Body of pancreas (tissue), 4 donors: ENCODE results near the gene BICRAL. TPM values are rescaled to one million over a fixed set of nuclear protein-coding genes. Genes with fewer than 3 reads are reported as not detected.

Experiments used
- ATAC-seq: fragments of 150-250 bp; one replicate; pipeline ENCODE4 v1.9.1; 2016
- DNase-seq, 4 donors: peaks; one replicate each; pipeline ENCODE4 v3.0.0-alpha.2; 2019
- H3K27ac ChIP-seq, 4 donors: fragments of 200-600 bp; sonication (generic); 1 replicate in 3 of 4; 2 replicates in 1 of 4; pipeline versions ENCODE4 v1.5.1 to v1.6.1; 2016 to 2019; ENCODE audit warnings: mild to moderate bottlenecking in 1 of 4, mixed read lengths in 1 of 4, moderate library complexity in 1 of 4
- H3K27me3 ChIP-seq, 2 donors: fragments of 200-600 bp; sonication (generic); one replicate each; pipeline ENCODE4 v1.6.0; 2016; ENCODE audit warnings: mild to moderate bottlenecking in 1 of 2
- H3K36me3 ChIP-seq, 2 donors: fragments of 200-600 bp; sonication (generic); replicated peaks in 1 of 2; 2 replicates each; pipeline ENCODE4 v1.5.1; 2016; ENCODE audit warnings: low read depth in 2 of 2; ENCODE audit not compliant: insufficient read depth in 1 of 2
- H3K4me1 ChIP-seq: fragments of 200-600 bp; sonication (generic); one replicate; pipeline ENCODE4 v1.6.0; 2016
- H3K4me3 ChIP-seq, 2 donors: fragments of 200-600 bp; sonication (generic); 1 replicate in 1 of 2; 2 replicates in 1 of 2; pipeline ENCODE4 v1.5.1; 2016 to 2019
- H3K9me3 ChIP-seq, 3 donors: fragments of 200-600 bp; sonication (generic); 1 replicate in 2 of 3; 2 replicates in 1 of 3; pipeline ENCODE4 v1.5.1; 2016
- POLR2A ChIP-seq, 3 donors: fragments of 450-650 bp; IDR thresholded peaks; one replicate each; pipeline ENCODE4 v1.6.1; 2016; ENCODE audit warnings: antibody characterized with exemption in 3 of 3, mild to moderate bottlenecking in 2 of 3
- whole genome bisulfite sequencing, 2 donors: methylation state at CpG; one replicate each; pipeline ENCODE4 v1.1.5; 2017; 5-methylcytosine and 5-hydroxymethylcytosine counted together
- intact Hi-C: fragments of 100-400 bp; cut with DNase I; formaldehyde crosslinking; loops from one replicate; pipeline ENCODE4 v1.15.1; 2023
- total RNA-seq, 2 donors: library from RNA; depleted of rRNA; stranded (reverse); fragments of >200 nt; gene quantifications; one replicate each; pipeline ENCODE4 v1.1.0, GENCODE V29; 2016
- TF ChIP-seq, protein P1 (sequence below), 7 experiments: fragments of 450-650 bp in 4 of 7; fragments of 200-600 bp in 3 of 7; sonication (generic) in 3 of 7; IDR thresholded peaks; one replicate each; pipeline ENCODE4 v1.5.1; 2016 to 2019; ENCODE audit warnings: antibody characterized with exemption in 7 of 7

BICRAL gene
- total RNA-seq, 2 donors from 2014 or later: 6.9 to 8.6 TPM

DNA sequence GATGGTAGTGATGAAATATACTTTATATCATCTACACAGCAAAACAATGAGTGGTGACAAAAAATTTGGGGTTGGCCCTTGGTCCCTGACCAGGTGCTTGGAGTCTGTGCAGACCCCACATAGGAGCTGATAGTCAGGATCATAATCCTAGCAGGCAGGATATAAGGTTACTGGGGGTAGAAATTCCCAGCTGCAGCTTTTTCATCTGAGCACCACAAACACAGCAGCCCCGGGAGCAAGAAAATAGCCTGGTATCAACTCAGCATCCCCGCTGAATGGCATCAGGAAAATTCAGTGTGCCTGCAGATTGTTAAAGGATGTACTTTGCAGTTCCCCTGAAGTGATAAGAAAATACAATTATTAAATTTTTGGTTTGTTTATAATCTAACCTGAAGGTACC is 69.7 kb downstream of the BICRAL start:
- Histone ChIP-seq H3K36me3 (peaks cover 0 to 24% of the 10 kb centered on the region in 2 donors), H3K9me3 (no peaks in the 10 kb centered on the region), H3K4me1 (peaks cover 5% of the 10 kb centered on the region), H3K27me3 (no peaks in the 10 kb centered on the region), H3K4me3 (no peak overlapping the region), H3K27ac (no peak overlapping the region)
- DNase-seq (no peak), ATAC-seq (no peak)
- intact Hi-C loops: loop anchor here (10.0 kb wide), 1 partner anchor 177 kb away; no protein-coding TSS in a partner anchor
- 97 to 100% methylated on average over 2 of the region's 2 CpGs for WGBS, 2 donors
- TF ChIP-seq, protein P1, sequence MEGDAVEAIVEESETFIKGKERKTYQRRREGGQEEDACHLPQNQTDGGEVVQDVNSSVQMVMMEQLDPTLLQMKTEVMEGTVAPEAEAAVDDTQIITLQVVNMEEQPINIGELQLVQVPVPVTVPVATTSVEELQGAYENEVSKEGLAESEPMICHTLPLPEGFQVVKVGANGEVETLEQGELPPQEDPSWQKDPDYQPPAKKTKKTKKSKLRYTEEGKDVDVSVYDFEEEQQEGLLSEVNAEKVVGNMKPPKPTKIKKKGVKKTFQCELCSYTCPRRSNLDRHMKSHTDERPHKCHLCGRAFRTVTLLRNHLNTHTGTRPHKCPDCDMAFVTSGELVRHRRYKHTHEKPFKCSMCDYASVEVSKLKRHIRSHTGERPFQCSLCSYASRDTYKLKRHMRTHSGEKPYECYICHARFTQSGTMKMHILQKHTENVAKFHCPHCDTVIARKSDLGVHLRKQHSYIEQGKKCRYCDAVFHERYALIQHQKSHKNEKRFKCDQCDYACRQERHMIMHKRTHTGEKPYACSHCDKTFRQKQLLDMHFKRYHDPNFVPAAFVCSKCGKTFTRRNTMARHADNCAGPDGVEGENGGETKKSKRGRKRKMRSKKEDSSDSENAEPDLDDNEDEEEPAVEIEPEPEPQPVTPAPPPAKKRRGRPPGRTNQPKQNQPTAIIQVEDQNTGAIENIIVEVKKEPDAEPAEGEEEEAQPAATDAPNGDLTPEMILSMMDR (IDR thresholded peaks at IDR 0.05): no peak
- no peak for TF ChIP-seq POLR2A (IDR thresholded peaks at IDR 0.05)

DNA sequence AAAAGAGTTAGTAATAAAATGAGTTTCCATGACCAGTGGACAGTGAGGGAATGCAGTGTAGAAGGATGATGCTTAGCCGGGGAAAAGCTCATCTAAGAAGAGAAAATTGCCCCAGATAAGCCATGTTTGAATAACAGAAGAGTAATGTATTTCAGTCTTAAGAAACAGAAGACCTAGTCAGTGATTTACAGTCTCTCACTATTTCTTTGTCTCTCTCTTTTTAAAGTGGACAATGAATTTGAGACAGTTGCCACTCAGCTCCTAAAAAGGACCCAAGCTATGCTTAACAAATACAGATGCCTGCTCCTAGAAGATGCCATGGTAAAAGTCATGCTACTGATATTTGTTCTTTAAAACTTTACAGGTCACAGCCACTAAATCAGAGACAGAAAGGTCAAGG is 78.2 kb downstream of the BICRAL start:
- TF ChIP-seq, protein P1 (IDR thresholded peaks at IDR 0.05): no peak
- TF ChIP-seq POLR2A (IDR thresholded peaks at IDR 0.05): no peak
- Histone ChIP-seq H3K9me3 (no peaks in the 10 kb centered on the region), H3K4me3 (no peak overlapping the region), H3K36me3 (peaks cover 14 to 52% of the 10 kb centered on the region in 2 donors), H3K4me1 (no peaks in the 10 kb centered on the region), H3K27me3 (no peaks in the 10 kb centered on the region), H3K27ac (no peak overlapping the region)
- DNase-seq: no peak
- intact Hi-C loops: no loop called here
- WGBS, 2 donors: 90 to 97% methylated on average over 1 of the region's 1 CpG
- no peak for ATAC-seq

DNA sequence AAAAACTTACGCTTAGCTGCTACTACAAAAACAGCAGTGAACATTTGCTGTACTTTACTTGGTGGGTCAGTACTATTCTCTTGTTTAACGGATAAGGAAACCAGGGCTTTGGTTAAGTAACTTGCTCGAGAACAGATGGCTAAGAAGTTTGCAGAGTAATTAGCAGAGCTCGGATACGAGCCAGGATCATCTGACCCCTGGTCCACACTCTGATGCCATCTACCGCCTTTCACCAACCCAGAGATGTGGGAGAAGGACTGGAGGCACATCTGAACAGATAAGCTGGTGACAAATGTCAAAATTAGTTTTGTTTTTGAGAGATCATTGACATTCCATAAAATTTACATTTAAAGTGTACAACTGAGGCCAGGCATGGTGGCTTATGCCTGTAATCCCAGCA is 78.6 kb downstream of the BICRAL start:
- Histone ChIP-seq H3K4me3 (no peak overlapping the region), H3K9me3 (no peaks in the 10 kb centered on the region), H3K27ac (no peak overlapping the region), H3K27me3 (no peaks in the 10 kb centered on the region), H3K36me3 (peaks cover 15 to 51% of the 10 kb centered on the region in 2 donors), H3K4me1 (no peaks in the 10 kb centered on the region)
- WGBS, 2 donors: 92 to 97% methylated on average over 6 of the region's 6 CpGs
- no peak for ATAC-seq
- intact Hi-C loops: no loop called here
- DNase-seq: no peak
- no peak for TF ChIP-seq POLR2A (IDR thresholded peaks at IDR 0.05)
- TF ChIP-seq, protein P1 (IDR thresholded peaks at IDR 0.05): no peak

DNA sequence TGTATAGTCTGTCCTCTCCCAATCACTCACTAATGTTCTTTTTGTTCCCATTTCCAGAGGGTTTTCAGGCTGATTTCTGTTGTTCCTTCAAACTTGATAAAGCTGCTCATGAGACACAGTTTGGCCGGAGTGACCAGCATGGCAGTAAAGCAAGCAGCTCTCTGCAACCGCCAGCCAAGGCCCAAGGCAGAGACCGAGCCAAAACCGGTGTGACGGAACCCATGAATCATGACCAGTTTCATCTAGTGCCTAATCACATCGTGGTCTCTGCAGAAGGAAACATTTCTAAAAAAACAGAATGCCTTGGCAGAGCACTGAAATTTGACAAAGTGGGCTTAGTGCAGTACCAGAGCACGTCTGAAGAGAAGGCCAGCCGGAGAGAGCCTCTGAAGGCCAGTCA is 82.8 kb downstream of the BICRAL start:
- TF ChIP-seq, protein P1 (IDR thresholded peaks at IDR 0.05): no peak
- no peak for TF ChIP-seq POLR2A (IDR thresholded peaks at IDR 0.05)
- peaks cover 15 to 38% of the 10 kb centered on the region in 2 donors for H3K36me3 ChIP-seq
- WGBS, 2 donors: 77% methylated on average over 8 of the region's 8 CpGs
- no peak overlapping the region for H3K4me3 ChIP-seq
- H3K9me3 ChIP-seq: no peaks in the 10 kb centered on the region
- no peaks in the 10 kb centered on the region for H3K4me1 ChIP-seq
- no peak overlapping the region for H3K27ac ChIP-seq
- H3K27me3 ChIP-seq: no peaks in the 10 kb centered on the region
- DNase-seq: no peak
- no peak for ATAC-seq
- intact Hi-C loops: no loop called here

DNA sequence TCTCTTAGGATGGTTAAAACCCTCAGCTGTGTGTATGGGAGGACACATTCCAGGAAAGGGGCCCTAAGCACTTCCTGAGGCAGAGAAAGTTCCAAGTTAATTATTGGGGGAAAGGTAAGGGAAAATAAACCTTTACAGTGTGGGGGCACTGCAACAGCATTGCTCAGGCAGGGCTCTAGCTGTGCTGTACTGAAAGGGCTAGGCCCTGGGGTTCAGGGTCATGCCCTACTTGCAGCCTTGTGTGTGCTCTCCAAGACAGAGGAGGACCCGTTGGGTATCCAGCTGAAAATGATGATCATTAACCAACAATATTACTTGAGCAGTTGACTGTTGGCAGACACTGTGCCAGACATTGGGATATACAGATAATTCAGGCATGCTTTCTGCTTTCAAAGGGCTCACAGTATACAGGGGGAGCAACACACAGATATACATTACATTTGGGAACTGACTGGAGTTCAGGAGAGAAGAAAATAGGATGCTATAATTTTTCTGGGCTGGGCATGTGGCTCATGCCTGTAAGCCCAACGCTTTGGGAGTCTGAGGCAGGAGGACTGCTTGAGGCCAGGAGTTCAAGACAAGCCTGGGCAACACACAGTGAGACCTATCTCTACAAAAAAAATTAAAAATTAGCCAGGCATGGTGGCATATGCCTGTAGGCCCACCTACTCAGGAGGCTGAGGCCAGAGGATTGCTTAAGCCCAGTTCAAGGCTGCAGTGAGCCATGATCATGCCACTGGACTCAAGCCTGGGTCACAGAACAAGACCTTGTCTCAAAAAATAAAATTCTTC is 88.5 kb downstream of the BICRAL start:
- TF ChIP-seq, protein P1 (IDR thresholded peaks at IDR 0.05): no peak
- TF ChIP-seq POLR2A (IDR thresholded peaks at IDR 0.05): no peak
- no peak for DNase-seq
- H3K9me3 ChIP-seq: no peaks in the 10 kb centered on the region
- 54 to 67% methylated on average over 2 of the region's 2 CpGs for WGBS, 2 donors
- H3K4me1 ChIP-seq: no peaks in the 10 kb centered on the region
- intact Hi-C loops: no loop called here
- ATAC-seq: no peak
- H3K27me3 ChIP-seq: no peaks in the 10 kb centered on the region
- no peak overlapping the region for H3K27ac ChIP-seq
- H3K4me3 ChIP-seq: no peak overlapping the region
- H3K36me3 ChIP-seq: peaks cover 0 to 7% of the 10 kb centered on the region in 2 donors
